ENCODE measurements around the gene ABCA6.

ABCA6 gene

GRCh38 chr17:69048634-69049033 is 93.1 kb downstream of the ABCA6 start:
- H3K36me3 ChIP-seq (ENCODE audit: insufficient read depth, low read length) = no peaks in the 10 kb centered on the region
- H2AFZ ChIP-seq (ENCODE audit: low read length) = no peak overlapping the region
- no peak overlapping the region for H3K4me3 ChIP-seq (ENCODE audit: low read depth, low read length, poor library complexity, severe bottlenecking)
- no peaks in the 10 kb centered on the region for H3K79me2 ChIP-seq (ENCODE audit: insufficient read depth, low read length)
- no peaks in the 10 kb centered on the region for H3F3A ChIP-seq (ENCODE audit: insufficient read depth, low read length)
- no peak overlapping the region for H3K9ac ChIP-seq (ENCODE audit: low read length)
- no peak overlapping the region for H3K4me2 ChIP-seq (ENCODE audit: low read length)
- H3K9me3 ChIP-seq (ENCODE audit: low read length) = no peaks in the 10 kb centered on the region
- no peaks in the 10 kb centered on the region for H3K27me3 ChIP-seq (ENCODE audit: insufficient read depth, low read length)
- no peaks in the 10 kb centered on the region for H3K9me2 ChIP-seq (ENCODE audit: low read depth, low read length)
- H4K20me1 ChIP-seq (ENCODE audit: insufficient read depth, low read length) = no peaks in the 10 kb centered on the region
- H3K4me1 ChIP-seq (ENCODE audit: insufficient read depth, low read length, severe bottlenecking) = no peaks in the 10 kb centered on the region
- no peak overlapping the region for H3K27ac ChIP-seq (ENCODE audit: low read depth, low read length, poor library complexity, severe bottlenecking)
- TF ChIP-seq CTCF (IDR thresholded peaks at IDR 0.05; ENCODE audit: low read length) = no peak
- TF ChIP-seq EZH2 (IDR thresholded peaks at IDR 0.05; ENCODE audit: borderline replicate concordance, low read length) = no peak

- H4K20me1 ChIP-seq (ENCODE audit: insufficient read depth, low read length) = no peaks in the 10 kb centered on the region
- H3K79me2 ChIP-seq (ENCODE audit: insufficient read depth, low read length) = no peaks in the 10 kb centered on the region
- H3K4me3 ChIP-seq (ENCODE audit: low read depth, low read length, poor library complexity, severe bottlenecking) = no peak overlapping the region
- H2AFZ ChIP-seq (ENCODE audit: low read length) = no peak overlapping the region
- no peak overlapping the region for H3K27ac ChIP-seq (ENCODE audit: low read depth, low read length, poor library complexity, severe bottlenecking)
- no peaks in the 10 kb centered on the region for H3K4me1 ChIP-seq (ENCODE audit: insufficient read depth, low read length, severe bottlenecking)
- no peaks in the 10 kb centered on the region for H3K9me3 ChIP-seq (ENCODE audit: low read length)
- H3K9me2 ChIP-seq (ENCODE audit: low read depth, low read length) = no peaks in the 10 kb centered on the region
- H3K9ac ChIP-seq (ENCODE audit: low read length) = no peak overlapping the region
- TF ChIP-seq CTCF (IDR thresholded peaks at IDR 0.05; ENCODE audit: low read length) (no peak), EZH2 (IDR thresholded peaks at IDR 0.05; ENCODE audit: borderline replicate concordance, low read length) (no peak)
- no peak overlapping the region for H3K4me2 ChIP-seq (ENCODE audit: low read length)
- no peaks in the 10 kb centered on the region for H3K27me3 ChIP-seq (ENCODE audit: insufficient read depth, low read length)
- H3K36me3 ChIP-seq (ENCODE audit: insufficient read depth, low read length) = no peaks in the 10 kb centered on the region
- H3F3A ChIP-seq (ENCODE audit: insufficient read depth, low read length) = no peaks in the 10 kb centered on the region
Measured at GRCh38 chr17:69047368-69048263, 94.1 kb downstream of the ABCA6 start.

GRCh38 chr17:69046121-69046807 is 95.4 kb downstream of the ABCA6 start:
- H3K9ac ChIP-seq (ENCODE audit: low read length) = no peak overlapping the region
- no peaks in the 10 kb centered on the region for H3K4me1 ChIP-seq (ENCODE audit: insufficient read depth, low read length, severe bottlenecking)
- H3K79me2 ChIP-seq (ENCODE audit: insufficient read depth, low read length) = no peaks in the 10 kb centered on the region
- no peak overlapping the region for H3K4me3 ChIP-seq (ENCODE audit: low read depth, low read length, poor library complexity, severe bottlenecking)
- H3K36me3 ChIP-seq (ENCODE audit: insufficient read depth, low read length) = no peaks in the 10 kb centered on the region
- no peak overlapping the region for H3K4me2 ChIP-seq (ENCODE audit: low read length)
- H3K9me3 ChIP-seq (ENCODE audit: low read length) = no peaks in the 10 kb centered on the region
- no peak overlapping the region for H2AFZ ChIP-seq (ENCODE audit: low read length)
- no peaks in the 10 kb centered on the region for H3K27me3 ChIP-seq (ENCODE audit: insufficient read depth, low read length)
- no peak overlapping the region for H3K27ac ChIP-seq (ENCODE audit: low read depth, low read length, poor library complexity, severe bottlenecking)
- no peak for TF ChIP-seq CTCF (IDR thresholded peaks at IDR 0.05; ENCODE audit: low read length)
- TF ChIP-seq EZH2 (IDR thresholded peaks at IDR 0.05; ENCODE audit: borderline replicate concordance, low read length) = no peak
- H3K9me2 ChIP-seq (ENCODE audit: low read depth, low read length) = no peaks in the 10 kb centered on the region
- H4K20me1 ChIP-seq (ENCODE audit: insufficient read depth, low read length) = no peaks in the 10 kb centered on the region
- H3F3A ChIP-seq (ENCODE audit: insufficient read depth, low read length) = no peaks in the 10 kb centered on the region
